AG04449 (cell line): ENCODE measurements around the gene GNS.
A peak's percentile ranks its signal among the peaks of the same experiment; 100 is the strongest.

ENCODE experiments used
- CTCF ChIA-PET: fragments of 350-600 bp; formaldehyde crosslinking; extraction: SDS; loops from one replicate; lab custom pipeline; 2021; ENCODE audit warnings: antibody characterized with exemption; lab: Yijun Ruan, JAX
- POLR2A ChIA-PET: fragments of 400-600, 350-600 bp; formaldehyde crosslinking; extraction: SDS; loops from one replicate; lab custom pipeline; 2020; ENCODE audit warnings: antibody characterized with exemption, inconsistent platforms; lab: Yijun Ruan, JAX
- DNase-seq: peaks from one replicate; pipeline ENCODE4 v3.0.0-alpha.2; 2010; ENCODE audit warnings: low read depth, low spot score
- H3K4me3 ChIP-seq: 2 replicates; pipeline ENCODE4 v1.5.1; 2011; ENCODE audit warnings: low read depth, mild to moderate bottlenecking, control low read depth, low read length
- TF ChIP-seq, protein P1 (sequence below): IDR thresholded peaks from one replicate; pipeline ENCODE4 v1.5.1; 2011; ENCODE audit warnings: mild to moderate bottlenecking, moderate library complexity, low read length, control low read depth, inconsistent platforms; ENCODE audit not compliant: insufficient read depth; ENCODE audit errors: missing control alignments

The GNS gene

GRCh38 chr12:64801381-64801780 is 42.2 kb upstream of the GNS start:
- no peak for DNase-seq
- ChIA-PET CTCF (interaction anchor here (0.7 to 2.9 kb wide), 34 partner anchors 9 to 457 kb away, joined by 3 to 36 read pairs (median 4); partner anchors contain the start of gene TBC1D30), POLR2A (no interaction called here)
- no peak overlapping the region for H3K4me3 ChIP-seq
- TF ChIP-seq, protein P1, sequence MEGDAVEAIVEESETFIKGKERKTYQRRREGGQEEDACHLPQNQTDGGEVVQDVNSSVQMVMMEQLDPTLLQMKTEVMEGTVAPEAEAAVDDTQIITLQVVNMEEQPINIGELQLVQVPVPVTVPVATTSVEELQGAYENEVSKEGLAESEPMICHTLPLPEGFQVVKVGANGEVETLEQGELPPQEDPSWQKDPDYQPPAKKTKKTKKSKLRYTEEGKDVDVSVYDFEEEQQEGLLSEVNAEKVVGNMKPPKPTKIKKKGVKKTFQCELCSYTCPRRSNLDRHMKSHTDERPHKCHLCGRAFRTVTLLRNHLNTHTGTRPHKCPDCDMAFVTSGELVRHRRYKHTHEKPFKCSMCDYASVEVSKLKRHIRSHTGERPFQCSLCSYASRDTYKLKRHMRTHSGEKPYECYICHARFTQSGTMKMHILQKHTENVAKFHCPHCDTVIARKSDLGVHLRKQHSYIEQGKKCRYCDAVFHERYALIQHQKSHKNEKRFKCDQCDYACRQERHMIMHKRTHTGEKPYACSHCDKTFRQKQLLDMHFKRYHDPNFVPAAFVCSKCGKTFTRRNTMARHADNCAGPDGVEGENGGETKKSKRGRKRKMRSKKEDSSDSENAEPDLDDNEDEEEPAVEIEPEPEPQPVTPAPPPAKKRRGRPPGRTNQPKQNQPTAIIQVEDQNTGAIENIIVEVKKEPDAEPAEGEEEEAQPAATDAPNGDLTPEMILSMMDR: peak; percentile 27

- no peak for DNase-seq
- ChIA-PET POLR2A (no interaction called here), CTCF (interaction anchor here (0.9 to 2.9 kb wide), 10 partner anchors 9 to 323 kb away, joined by 3 to 36 read pairs (median 6); no protein-coding TSS in a partner anchor)
- TF ChIP-seq, protein P1: no peak
- no peak overlapping the region for H3K4me3 ChIP-seq
Measured at GRCh38 chr12:64800640-64801039, 41.4 kb upstream of the GNS start.

GRCh38 chr12:64798165-64798564 is 39.0 kb upstream of the GNS start:
- no peak for DNase-seq
- POLR2A ChIA-PET: no interaction called here
- CTCF ChIA-PET: interaction anchor here (0.8 to 5.0 kb wide), 6 partner anchors 10 to 326 kb away, joined by 3 to 46 read pairs (median 4); no protein-coding TSS in a partner anchor

DNA sequence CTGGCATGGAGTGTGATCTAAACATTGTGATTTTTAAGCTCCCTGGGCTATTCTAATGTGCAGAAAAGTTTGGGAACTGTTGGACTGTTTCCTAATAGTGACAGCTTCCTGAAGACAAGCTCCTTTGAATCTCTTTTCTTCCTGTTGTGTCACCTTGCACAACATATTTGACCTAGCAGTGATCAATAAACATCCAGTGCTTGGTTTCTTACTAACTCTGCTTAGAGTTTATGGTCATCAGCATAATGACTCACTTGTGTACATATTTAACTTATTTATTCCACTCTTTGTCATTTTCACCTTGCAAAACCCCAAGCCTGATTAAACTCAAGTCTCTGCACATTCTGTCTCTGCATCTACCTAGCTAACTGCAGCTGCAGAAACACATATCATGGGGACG is 38.0 kb upstream of the GNS start:
- DNase-seq: no peak
- ChIA-PET CTCF (interaction anchor here (0.6 to 5.0 kb wide), 15 partner anchors 9 to 450 kb away, joined by 3 to 46 read pairs (median 4); partner anchors contain the start of gene WIF1), POLR2A (no interaction called here)
- TF ChIP-seq, protein P1: no peak
- no peak overlapping the region for H3K4me3 ChIP-seq

More at GRCh38 chr12:64798165-64798564, 39.0 kb upstream of the GNS start:
- H3K4me3 ChIP-seq: no peak overlapping the region
- TF ChIP-seq, protein P1: no peak

- ChIA-PET POLR2A (no interaction called here), CTCF (interaction anchor here (0.6 to 5.0 kb wide), 27 partner anchors 9 to 1292 kb away, joined by 3 to 46 read pairs (median 4); partner anchors contain the start of gene WIF1)
- DNase-seq: peak; percentile 61
- H3K4me3 ChIP-seq: no peak overlapping the region
- TF ChIP-seq, protein P1: peak; percentile 59
Measured at GRCh38 chr12:64796205-64796845, 37.1 kb upstream of the GNS start.

DNA sequence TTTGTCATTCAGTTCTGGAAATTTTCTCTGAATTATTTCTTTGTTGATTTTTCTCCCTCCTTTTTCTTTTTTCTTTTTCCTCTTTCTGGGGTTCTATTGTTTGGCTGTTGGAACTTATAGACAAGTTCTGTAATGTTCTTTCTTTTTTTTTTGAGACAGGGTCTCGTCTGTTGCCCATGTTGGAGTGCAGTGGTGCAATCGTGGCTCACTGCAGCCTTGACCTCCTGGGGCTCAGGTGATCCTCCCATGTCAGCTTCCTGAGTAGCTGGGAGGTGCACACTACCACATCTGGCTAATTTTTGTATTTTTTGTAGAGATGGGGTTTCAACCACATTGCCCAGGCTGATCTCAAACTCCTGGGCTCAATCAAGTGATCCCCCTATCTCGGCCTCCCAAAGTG is 35.1 kb upstream of the GNS start:
- no peak overlapping the region for H3K4me3 ChIP-seq
- TF ChIP-seq, protein P1: no peak
- ChIA-PET CTCF (interaction anchor here (1.5 to 5.0 kb wide), 6 partner anchors 13 to 438 kb away, joined by 3 to 46 read pairs (median 11); no protein-coding TSS in a partner anchor), POLR2A (no interaction called here)
- DNase-seq: no peak
